Liver (tissue), 9 donors: ENCODE data around the gene ADA. TPM values are rescaled to one million over a fixed set of nuclear protein-coding genes. Genes with fewer than 3 reads are reported as not detected.

ENCODE experiments used
- DNase-seq: peaks from one replicate; pipeline ENCODE4 v3.0.0-alpha.2; 2017; ENCODE audit warnings: low spot score
- H3K27ac ChIP-seq, 2 donors: one replicate each; pipeline ENCODE4 v1.7.0; 2013; ENCODE audit warnings: inconsistent platforms in 2 of 2, low read length in 2 of 2, control low read depth in 1 of 2, low read depth in 1 of 2, mild to moderate bottlenecking in 1 of 2
- H3K27me3 ChIP-seq, 4 donors: one replicate each; pipeline versions ENCODE4 v1.6.1 to v1.7.0; 2013; ENCODE audit warnings: low read length in 3 of 4, inconsistent platforms in 1 of 4, mild to moderate bottlenecking in 1 of 4, moderate library complexity in 1 of 4; ENCODE audit not compliant: control insufficient read depth in 4 of 4, insufficient read depth in 4 of 4
- H3K36me3 ChIP-seq, 4 donors: one replicate each; pipeline versions ENCODE4 v1.6.1 to v1.7.0; 2013; ENCODE audit warnings: low read length in 3 of 4, mild to moderate bottlenecking in 3 of 4, low read depth in 1 of 4, moderate library complexity in 1 of 4; ENCODE audit not compliant: control insufficient read depth in 4 of 4, insufficient read depth in 3 of 4
- H3K4me1 ChIP-seq, 4 donors: one replicate each; pipeline versions ENCODE4 v1.6.1 to v1.7.0; 2013; ENCODE audit warnings: low read length in 3 of 4, mild to moderate bottlenecking in 3 of 4, moderate library complexity in 1 of 4; ENCODE audit not compliant: control insufficient read depth in 4 of 4, insufficient read depth in 4 of 4
- H3K4me3 ChIP-seq, 3 donors: one replicate each; pipeline versions ENCODE4 v1.6.1 to v1.7.0; 2013; ENCODE audit warnings: low read length in 3 of 3, control low read depth in 1 of 3, low read depth in 1 of 3, mild to moderate bottlenecking in 1 of 3
- H3K9ac ChIP-seq, 2 donors: one replicate each; pipeline ENCODE4 v1.7.0; 2013; ENCODE audit warnings: low read length in 2 of 2, mild to moderate bottlenecking in 2 of 2, moderate library complexity in 2 of 2, control low read depth in 1 of 2, low read depth in 1 of 2
- H3K9me3 ChIP-seq, 4 donors: one replicate each; pipeline versions ENCODE4 v1.6.1 to v1.7.0; 2013; ENCODE audit warnings: low read length in 3 of 4; ENCODE audit not compliant: control insufficient read depth in 4 of 4
- ATF3 ChIP-seq: IDR thresholded peaks from 2 replicates; pipeline ENCODE4 v1.6.1; 2016; ENCODE audit warnings: antibody characterized with exemption
- CTCF ChIP-seq: fragments of 150-350 bp; IDR thresholded peaks from 2 replicates; pipeline ENCODE4 v1.5.1; 2017; ENCODE audit warnings: improper control_type of control experiment, low read depth, low read length; ENCODE audit not compliant: missing input control
- EGR1 ChIP-seq, 2 donors: IDR thresholded peaks; 2 replicates each; pipeline ENCODE4 v1.6.1; 2016 to 2018; ENCODE audit warnings: antibody characterized with exemption in 2 of 2, low read depth in 2 of 2
- FOXA2 ChIP-seq: IDR thresholded peaks from 2 replicates; pipeline ENCODE4 v1.6.1; 2016; ENCODE audit warnings: antibody characterized with exemption
- HNF4G ChIP-seq: IDR thresholded peaks from 2 replicates; pipeline ENCODE4 v1.6.1; 2016; ENCODE audit warnings: antibody characterized with exemption
- NR2F2 ChIP-seq: IDR thresholded peaks from 2 replicates; pipeline ENCODE4 v1.6.1; 2016; ENCODE audit warnings: antibody characterized with exemption
- RAD21 ChIP-seq, 2 donors: IDR thresholded peaks; 2 replicates each; pipeline ENCODE4 v1.6.1; 2016; ENCODE audit warnings: antibody characterized with exemption in 2 of 2, mild to moderate bottlenecking in 2 of 2
- REST ChIP-seq: IDR thresholded peaks from 2 replicates; pipeline ENCODE4 v1.6.1; 2016; ENCODE audit warnings: antibody characterized with exemption, mild to moderate bottlenecking
- SP1 ChIP-seq: IDR thresholded peaks from 2 replicates; pipeline ENCODE4 v1.6.1; 2018; ENCODE audit warnings: antibody characterized with exemption, mild to moderate bottlenecking
- TAF1 ChIP-seq: conservative IDR thresholded peaks from 2 replicates; pipeline ENCODE4 v1.6.1; 2016; ENCODE audit warnings: antibody characterized with exemption, mild to moderate bottlenecking
- YY1 ChIP-seq: IDR thresholded peaks from 2 replicates; pipeline ENCODE4 v1.6.1; 2016; ENCODE audit warnings: antibody characterized with exemption, mild to moderate bottlenecking
- ZBTB33 ChIP-seq: IDR thresholded peaks from 2 replicates; pipeline ENCODE4 v1.6.1; 2016; ENCODE audit warnings: antibody characterized with exemption
- WGBS: extraction: QIAGEN DNeasy Blood & Tissue Kit; methylation state at CpG from one replicate; pipeline ENCODE4 v1.1.7; 2013; 5-methylcytosine and 5-hydroxymethylcytosine counted together
- polyA plus RNA-seq, 2 donors: library from polyadenylated mRNA; stranded (reverse) in 1 of 2; unstranded in 1 of 2; fragments of 200-250 nt in 1 of 2; fragments of >200 nt in 1 of 2; fragmentation: Nextera tagmentation in 1 of 2; extraction: Ambion mirVana in 1 of 2; gene quantifications; one replicate each; pipeline versions ENCODE4 v1.2.1 to v1.2.3, GENCODE V29; 2013 to 2015
- total RNA-seq, 2 donors: library from RNA; depleted of rRNA; stranded (reverse); fragments of >200 nt; gene quantifications; one replicate each; pipeline ENCODE4 v1.2.3, GENCODE V29; 2014
- donor health status: healthy.
- donor health status: healthy.
- donor health status: healthy.
- donor health status: healthy.
- donor health status: healthy.

The ADA gene
- total and polyA plus RNA-seq, 4 donors, result 2.9 to 7.7 (median 3.0) TPM

DNA sequence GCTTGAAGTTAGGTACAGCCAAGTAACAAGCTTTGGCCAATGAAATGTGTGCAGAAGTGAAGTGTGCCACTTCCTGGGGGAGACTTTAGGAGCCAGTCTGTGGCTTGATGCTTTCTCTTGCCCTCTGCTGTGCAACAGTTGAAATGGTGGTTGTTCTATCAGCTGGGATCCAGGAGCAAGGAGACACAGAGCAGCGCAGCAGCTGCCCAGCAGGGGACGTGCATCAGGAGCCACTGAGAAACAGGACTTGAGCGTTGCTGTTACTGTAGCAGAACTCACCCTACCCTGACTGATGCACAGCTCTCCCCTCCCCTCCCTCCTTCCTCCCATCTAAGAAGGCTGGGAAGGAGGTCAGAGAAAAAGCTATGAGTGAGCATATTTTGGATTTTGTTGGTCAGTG, 44.8 kb upstream of the ADA start:
- Histone ChIP-seq H3K27me3 (no peaks in the 10 kb centered on the region), H3K36me3 (no peaks in the 10 kb centered on the region), H3K27ac (no peak overlapping the region), H3K4me3 (no peak overlapping the region), H3K9ac (no peak overlapping the region), H3K4me1 (no peaks in the 10 kb centered on the region), H3K9me3 (no peaks in the 10 kb centered on the region)
- no peak for DNase-seq
- 87% methylated on average over 3 of the region's 3 CpGs for WGBS
- TF ChIP-seq NR2F2 (no peak), ZBTB33 (no peak), FOXA2 (no peak), YY1 (no peak), RAD21 (IDR thresholded peaks at IDR 0.05) (no peak), CTCF (no peak), SP1 (no peak), REST (no peak), EGR1 (IDR thresholded peaks at IDR 0.05; ENCODE audit: low read depth in 2 of 2) (no peak)

GRCh38 chr20:44695674-44696300, 44.3 kb upstream of the ADA start:
- Histone ChIP-seq H3K36me3 (no peaks in the 10 kb centered on the region), H3K9me3 (no peaks in the 10 kb centered on the region), H3K9ac (no peak overlapping the region), H3K4me3 (no peak overlapping the region), H3K27ac (no peak overlapping the region), H3K27me3 (no peaks in the 10 kb centered on the region), H3K4me1 (no peaks in the 10 kb centered on the region)
- no peak for TF ChIP-seq HNF4G
- no peak for TF ChIP-seq REST
- TF ChIP-seq NR2F2, result no peak
- no peak for TF ChIP-seq SP1
- no peak for TF ChIP-seq TAF1
- TF ChIP-seq ZBTB33, result no peak
- no peak for TF ChIP-seq ATF3
- no peak for DNase-seq
